NCI-H2081 (cell line): ENCODE results near the gene IPO13.
A peak's percentile ranks its signal among the peaks of the same experiment; 100 is the strongest.

Source experiments
- DNase-seq, 2 experiments: peaks; one replicate each; lab custom pipeline; 2025; lab: John Stamatoyannopoulos, UW

IPO13 gene, protein sequence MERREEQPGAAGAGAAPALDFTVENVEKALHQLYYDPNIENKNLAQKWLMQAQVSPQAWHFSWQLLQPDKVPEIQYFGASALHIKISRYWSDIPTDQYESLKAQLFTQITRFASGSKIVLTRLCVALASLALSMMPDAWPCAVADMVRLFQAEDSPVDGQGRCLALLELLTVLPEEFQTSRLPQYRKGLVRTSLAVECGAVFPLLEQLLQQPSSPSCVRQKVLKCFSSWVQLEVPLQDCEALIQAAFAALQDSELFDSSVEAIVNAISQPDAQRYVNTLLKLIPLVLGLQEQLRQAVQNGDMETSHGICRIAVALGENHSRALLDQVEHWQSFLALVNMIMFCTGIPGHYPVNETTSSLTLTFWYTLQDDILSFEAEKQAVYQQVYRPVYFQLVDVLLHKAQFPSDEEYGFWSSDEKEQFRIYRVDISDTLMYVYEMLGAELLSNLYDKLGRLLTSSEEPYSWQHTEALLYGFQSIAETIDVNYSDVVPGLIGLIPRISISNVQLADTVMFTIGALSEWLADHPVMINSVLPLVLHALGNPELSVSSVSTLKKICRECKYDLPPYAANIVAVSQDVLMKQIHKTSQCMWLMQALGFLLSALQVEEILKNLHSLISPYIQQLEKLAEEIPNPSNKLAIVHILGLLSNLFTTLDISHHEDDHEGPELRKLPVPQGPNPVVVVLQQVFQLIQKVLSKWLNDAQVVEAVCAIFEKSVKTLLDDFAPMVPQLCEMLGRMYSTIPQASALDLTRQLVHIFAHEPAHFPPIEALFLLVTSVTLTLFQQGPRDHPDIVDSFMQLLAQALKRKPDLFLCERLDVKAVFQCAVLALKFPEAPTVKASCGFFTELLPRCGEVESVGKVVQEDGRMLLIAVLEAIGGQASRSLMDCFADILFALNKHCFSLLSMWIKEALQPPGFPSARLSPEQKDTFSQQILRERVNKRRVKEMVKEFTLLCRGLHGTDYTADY

DNA sequence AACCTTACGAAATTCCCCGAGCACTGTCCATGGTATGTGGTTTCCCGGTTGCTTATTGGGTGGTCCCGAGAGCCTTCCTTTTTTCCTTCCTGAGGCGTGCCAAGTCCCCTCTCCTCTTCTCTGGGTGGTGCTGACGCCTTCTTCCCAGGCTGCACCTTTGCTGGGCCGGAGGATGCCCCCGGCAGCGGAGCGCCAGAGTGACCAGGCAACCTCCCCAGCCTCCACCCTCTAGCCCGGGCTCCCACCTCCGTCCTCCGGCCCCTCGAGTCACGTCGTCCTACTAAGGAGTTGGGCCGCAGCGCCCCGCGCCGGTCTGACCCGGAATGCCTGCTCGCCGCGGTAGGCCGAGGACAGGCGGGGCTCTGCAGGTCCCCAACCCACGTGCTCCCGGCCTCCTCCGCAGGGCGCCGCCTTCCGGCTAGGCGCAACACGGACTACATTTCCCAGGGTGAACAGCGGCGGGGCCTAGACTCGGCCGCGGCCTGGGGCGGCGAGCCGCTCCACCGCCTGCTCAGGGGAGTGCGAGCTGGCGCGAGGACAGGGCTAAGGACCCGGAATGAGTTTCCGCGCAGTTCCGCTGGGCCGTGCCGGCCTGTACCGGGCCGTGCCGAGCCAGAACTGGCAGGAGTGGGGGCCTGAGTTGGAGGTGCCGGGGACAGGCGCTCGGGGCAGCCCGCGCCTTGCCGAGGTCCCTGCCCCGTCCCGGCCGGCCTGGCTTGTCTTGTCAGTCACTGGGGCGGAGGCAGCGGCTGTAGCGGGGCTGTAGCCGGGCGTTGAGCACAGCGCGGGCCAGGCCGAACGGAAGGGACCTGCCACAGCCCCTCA is at the start of gene IPO13:
TSS of gene IPO13 (plus strand) at position 715 of the 825 bp plus-strand sequence. CDS start 651 bp downstream, outside the sequence.
- DNase-seq, result peak; percentile 98 to 99

DNA sequence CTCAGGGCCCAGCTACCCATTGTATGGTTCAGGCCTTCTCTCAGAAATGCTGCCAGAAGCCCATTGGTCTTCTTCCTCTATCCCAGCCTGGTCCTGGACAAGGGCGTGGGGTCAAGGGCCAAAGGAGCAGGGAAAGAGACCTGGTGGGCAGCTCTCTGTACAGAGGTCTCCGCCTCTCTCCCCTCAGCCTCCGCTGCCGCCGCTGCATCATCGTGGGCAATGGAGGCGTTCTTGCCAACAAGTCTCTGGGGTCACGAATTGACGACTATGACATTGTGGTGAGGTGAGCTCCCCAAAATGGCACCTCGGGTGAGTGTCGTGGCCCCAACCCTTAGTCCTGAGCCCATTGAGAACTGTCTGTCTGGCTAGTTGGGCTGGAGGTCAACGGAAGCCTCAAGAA is 47.8 kb upstream of the IPO13 start:
- no peak for DNase-seq

DNA sequence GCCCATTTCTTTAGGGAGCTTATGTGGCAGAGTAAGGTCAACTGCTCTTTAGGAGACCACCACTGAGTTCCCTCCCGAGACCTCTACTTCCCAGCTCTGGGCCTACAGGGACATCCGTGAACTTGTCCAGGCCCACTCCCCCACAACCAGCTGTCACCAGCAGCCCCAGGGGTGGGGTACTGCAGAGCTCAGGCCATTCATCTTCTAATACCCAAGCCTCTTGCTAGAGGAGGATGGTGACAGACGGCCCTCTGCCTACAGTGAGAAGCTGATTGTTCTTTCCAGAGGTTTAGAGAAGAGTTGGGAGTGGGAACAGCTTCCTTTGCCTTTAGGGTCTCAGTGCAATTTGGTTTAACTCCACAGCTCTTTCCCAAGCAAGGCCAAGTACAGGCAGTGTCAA is 46.4 kb upstream of the IPO13 start:
- no peak for DNase-seq

DNA sequence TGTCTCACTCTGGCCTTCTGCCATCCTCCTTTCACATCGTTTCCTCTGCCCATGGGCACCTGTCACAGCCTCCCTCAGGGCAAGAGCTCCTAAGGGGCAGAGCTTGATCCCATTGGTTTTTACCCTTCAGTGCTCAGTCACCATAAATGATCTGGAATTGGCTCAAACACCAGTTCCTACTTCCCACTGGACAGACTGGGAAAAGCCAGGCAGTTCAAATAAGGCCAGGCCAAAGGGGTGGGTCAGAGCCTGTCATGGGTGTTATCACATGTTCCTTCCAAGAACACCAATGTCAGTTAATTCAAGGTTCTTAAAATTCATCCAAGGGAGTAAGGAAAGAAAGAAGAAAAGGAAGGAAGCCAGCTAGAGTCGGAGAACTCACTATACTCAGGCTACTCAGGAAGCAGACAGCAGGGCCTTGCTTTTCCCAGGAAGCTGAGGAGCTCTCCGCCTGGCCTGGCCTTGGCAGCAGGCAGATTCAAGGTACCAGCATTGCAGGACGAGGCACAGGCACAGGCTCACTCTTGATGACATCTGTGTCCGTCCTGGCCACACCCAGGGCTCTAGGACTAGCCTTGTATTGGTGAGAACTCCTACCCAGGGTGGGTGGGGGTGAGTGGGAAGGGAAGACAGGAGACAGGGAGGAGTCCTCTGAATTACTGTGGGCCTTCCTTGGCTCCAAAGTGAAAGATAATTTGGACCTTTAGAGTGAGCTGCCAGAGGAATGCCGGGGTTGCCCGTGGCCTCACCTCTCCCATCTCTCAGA is 45.4 kb upstream of the IPO13 start:
- DNase-seq, result peak in 1 of 2 experiments; percentile 38

DNA sequence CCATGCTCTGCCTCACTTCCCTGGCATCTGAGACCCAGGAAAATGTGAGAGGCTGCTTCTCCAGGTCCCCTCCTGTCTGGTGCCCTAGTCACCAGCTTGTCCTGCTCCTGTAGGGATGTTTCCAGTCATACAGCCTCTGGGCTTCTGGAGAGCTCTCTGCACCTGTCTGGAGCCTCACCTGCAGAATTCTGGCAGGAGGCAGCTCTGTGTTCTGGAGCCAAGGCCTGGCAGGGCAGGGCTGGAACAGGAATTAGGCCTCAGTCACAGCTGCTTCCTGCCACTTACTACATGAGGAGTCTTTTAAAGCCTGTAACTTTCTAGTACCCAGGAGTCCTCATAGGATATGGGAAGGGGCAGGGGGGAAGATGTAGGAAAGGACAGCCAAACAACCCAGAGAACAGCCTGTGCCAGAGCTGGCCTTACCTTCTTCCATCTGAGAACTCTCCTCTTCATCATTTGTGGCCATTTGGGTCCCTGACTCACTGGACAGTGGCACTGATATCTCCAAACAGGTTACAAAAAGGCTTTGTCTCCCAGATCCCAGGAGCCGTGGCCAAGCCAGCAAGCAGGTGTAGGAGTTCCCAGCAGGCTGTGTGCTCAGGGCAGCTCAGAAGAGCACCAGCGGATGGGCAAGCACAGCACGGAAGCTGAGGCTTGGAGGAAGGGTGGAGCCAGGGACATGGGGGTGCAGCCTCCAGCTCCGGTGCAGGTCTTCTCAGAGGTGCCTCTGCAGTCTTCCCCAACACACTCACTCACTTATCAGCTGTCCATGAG is 44.5 kb upstream of the IPO13 start:
- DNase-seq, result peak; percentile 53 to 80

DNA sequence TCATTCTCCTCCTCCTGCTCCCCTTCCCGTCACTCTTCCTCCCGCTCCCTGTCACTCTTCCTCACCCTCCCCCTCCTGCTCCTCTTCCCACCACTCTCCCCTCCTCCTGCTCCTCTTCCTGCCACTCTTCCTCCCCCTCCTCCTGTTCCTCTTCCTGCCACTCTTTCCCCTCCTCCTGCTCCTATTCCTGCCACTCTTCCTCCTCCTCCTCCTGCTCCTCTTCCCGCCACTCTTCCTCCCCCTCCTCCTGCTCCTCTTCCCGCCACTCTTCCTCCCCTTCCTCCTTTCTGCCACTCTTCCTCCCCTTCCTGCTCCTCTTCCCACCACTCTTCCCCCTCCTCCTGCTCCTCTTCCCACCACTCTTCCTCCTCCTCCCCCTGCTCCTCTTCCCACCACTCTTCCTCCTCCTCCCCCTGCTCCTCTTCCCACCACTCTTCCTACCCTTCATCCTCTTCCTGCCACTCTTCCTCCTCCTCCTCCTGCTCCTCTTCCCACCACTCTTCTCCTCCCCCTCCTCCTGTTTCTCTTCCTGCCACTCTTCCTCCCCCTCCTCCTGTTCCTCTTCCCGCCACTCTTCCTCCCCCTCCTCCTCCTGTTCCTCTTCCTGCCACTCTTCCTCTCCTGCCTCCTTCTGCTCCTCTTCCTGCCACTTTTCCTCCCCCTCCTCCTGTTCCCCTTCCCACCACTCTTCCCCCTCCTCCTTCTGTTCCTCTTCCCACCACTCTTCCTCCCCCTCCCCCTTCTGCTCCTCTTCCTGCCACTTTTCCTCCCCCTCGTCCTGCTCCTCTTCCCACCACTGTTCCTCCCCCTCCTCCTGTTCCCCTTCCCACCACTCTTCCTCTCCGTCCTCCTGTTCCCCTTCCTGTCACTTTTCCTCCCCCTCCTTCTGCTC is 41.8 kb upstream of the IPO13 start:
- DNase-seq, result no peak

DNA sequence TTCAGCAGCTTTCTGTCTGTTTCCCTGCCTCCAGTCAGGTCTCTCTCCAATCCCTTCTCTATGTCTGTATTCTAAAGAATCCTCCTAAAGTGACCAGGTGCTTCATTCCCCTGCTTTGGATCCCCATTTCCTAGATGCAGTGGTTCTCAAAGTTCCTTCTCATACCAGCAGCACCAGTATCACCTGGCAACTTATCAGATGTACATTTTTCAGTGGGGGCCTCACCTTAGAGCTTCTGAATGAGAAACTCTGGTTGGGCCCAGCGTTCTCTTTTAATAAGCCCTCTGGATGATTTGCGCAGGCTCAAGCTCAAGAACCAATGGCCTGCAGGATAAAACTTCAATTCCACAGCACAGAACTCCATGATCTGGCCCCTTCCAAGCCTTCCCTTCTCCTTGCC is 38.5 kb upstream of the IPO13 start:
- no peak for DNase-seq

DNA sequence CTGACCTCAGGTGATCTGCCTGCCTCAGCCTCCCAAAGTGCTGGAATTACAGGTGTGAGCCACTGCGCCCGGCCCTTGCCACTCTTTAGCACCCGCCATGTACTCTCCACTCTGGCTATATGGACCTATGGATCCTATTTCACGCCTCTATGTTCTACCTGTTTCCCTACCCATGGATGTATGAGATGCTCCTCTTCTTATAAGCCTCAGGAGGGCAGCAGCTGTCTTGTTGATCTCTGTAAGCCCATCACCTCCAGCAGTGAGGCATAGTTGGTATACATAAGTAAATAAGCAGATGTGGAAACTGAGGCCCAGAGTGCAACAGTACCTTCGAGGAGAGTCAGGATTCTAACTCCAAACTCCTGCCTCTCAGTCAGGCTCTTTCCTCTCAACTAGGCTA is 37.9 kb upstream of the IPO13 start:
- no peak for DNase-seq

DNA sequence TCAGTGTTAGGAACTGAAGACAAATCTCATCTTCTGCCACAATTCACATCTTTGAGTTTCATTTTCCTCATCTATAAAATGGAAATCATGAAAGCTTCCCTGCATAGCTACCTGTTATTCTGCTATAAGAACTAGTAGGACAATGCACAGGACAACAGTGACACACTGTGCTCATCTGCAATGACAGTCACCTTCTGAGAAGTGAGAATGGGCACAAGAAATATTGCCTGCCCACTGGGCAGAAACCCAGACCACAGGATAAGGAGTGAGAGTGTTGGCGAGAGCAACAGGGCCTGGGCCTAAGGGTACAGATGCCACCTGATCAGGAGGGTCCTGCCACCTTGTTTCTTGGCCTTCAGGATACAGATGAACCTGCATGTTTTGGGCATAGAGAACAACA is 36.4 kb upstream of the IPO13 start:
- DNase-seq, result no peak

DNA sequence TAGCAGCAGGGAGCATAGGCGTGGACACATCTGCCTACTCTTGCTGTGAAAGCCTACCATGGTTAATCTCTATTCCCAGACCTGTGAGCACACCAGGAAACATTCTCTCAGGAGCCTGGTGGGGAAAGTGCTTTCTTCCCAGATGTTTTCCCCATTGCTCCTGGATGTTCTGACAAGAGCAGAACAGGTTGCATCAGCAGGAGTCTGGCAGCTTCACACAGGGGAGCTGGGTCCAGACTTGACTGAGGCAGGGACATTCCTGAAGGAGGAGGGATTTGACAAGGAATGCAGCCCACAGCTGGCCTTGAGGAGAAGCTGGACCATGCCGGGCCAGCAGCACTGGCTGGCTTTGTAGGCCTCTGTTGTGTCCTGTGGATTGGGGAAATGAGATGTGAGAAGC is 34.1 kb upstream of the IPO13 start:
- DNase-seq, result no peak

DNA sequence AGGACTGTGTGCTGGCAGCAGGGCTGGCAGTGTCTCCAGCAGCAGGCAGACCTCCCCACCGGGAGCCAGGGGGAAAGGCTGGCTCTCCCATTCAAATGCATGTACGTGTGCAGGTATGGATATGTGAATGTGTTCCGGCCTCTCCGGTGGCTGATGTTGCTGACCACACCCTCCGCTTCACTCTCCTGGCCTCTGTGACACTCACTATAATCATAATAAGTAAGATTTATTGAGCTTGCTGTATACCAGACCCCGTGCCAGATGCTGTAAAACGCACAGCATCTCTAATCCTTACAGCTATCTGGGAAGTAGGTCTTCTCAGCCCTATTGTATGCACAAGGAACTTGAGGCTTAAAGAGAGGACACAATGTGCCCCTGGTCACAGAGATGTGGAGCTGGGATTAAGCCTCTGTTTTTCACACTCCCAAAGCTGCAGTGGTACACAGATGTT is 33.7 kb upstream of the IPO13 start:
- no peak for DNase-seq

DNA sequence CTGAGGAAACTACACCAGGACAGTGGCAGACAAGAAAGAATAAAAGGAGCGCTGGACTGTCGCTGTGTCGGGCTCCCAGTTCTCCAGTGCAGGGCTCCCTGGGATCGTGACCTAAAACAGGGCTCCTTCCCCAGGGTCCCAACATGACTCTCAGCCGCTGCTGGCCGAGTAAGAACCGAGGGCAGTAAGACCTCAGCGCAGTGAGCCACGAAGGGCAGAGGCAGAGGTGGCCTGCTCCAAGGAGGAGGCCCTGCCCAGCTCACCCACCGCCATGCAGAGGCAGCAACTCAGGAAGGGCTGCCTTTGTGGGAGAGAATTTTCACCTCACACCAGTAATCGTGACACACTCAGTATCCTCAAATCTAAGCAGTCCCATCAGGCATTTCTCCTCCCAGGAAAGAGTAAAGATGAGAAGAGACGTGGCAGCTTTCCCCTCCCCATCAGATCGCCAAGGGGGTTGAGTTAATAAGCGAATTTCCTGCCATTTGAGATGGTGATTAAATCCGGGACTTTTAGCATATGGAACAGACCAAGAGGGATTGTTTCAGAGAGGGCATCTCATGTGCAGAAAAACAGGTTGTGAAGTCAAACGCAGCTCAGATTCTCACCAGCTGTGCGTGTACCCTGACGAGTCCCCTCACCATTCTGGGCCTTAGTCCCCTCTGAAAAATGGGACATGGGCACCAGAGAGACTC is 32.9 kb upstream of the IPO13 start:
- no peak for DNase-seq

DNA sequence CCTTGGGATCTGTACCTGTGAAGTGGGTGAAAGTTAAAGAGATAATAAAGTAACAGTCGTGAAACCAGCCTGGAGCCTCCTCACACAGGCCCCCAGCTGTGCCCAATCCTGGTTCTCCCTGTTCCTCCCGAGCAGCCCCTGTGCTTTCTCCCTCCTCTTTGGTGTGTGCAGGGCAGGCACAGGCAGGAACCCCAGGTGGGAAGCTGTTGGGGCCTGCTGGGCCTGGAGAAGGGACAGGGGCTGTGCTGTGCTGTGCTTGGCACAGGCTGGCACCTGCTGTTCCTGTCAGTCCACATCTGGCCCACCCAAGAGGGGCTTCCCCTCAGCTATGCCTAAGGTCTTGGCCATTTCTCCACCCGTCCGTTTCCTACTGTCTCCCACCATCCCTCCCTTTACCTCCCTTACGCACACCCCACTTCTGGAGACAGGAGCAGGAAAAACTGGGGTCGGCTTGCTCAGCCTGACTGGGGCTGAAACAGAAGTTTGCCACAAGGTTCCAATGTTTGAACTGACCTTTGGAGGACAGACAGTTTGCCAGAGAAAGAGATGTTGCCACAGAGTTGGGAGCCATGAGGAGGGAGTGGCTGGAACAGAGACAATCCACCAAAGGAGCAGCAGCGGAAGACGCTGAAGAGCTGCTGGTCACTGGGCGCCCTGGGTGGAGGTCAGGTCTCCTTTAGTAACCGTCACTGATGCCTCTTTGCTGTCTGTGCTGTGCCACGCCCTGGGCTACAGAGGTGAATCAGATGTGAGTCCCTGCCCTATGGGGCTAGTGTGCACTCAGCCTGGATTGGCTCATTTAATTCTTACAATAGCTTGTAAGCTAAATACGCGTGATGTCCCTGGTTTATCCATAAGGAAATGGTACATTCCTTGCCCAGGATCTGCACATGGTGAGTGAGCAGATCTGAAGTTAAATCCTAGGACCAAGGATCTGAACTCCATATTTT is 31.9 kb upstream of the IPO13 start:
- no peak for DNase-seq

DNA sequence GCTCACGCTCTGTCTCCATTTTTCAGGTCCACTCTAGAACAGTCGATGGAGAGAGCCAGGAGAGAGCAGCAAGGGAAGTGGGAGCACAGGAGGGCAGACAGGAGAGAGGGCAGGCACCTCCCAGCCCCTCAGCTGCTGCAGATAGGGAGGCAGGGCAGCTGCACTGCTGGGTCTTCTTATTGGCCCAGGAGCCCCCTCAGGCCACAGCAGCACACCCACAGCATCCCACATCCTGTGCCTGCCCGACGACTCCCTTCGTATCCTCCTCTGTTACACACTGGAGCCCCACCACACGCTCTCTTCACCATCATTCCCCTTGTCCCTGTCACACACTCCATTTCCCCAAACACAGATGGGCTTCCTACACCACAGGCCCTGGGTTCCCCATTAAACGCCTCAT is 26.8 kb upstream of the IPO13 start:
- DNase-seq, result no peak

DNA sequence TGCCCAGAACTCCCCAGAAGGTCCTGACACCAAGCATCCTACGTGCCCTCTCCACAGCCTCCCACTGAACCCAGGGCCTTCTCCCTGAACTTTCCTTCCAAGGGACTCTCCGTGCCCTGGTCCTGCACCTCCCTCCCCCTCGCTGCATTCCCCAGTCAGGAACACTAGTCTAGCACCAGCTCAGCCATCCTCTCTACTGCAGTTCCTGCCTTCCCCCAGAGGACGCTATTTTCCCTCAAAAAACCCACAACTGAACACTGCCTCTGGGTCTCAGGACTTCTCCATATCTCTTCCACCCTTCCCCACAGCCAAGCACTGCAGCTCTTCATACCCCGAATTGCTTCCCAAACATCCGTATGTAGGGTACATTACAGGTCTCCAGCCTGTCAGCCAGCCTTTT is 25.7 kb upstream of the IPO13 start:
- no peak for DNase-seq

DNA sequence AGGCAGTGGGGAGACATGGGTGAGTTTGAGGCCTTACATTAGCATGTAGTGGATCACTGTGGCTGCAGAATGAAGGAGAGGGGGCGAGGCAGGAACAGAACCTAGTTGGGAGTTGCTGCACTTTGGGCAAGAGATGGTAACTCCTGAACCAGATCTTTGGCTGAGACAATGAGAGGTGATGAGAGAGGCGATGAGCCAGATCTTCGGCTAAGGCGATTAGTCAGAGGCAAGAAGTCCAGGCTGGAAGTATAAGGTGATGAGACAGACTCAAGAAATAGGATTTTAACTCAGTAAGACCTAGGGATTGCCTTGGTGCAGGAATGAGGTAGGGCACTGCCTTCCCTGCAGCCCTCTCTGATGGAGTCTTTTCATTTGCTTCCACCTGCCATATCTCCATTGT is 22.2 kb upstream of the IPO13 start:
- DNase-seq, result no peak

DNA sequence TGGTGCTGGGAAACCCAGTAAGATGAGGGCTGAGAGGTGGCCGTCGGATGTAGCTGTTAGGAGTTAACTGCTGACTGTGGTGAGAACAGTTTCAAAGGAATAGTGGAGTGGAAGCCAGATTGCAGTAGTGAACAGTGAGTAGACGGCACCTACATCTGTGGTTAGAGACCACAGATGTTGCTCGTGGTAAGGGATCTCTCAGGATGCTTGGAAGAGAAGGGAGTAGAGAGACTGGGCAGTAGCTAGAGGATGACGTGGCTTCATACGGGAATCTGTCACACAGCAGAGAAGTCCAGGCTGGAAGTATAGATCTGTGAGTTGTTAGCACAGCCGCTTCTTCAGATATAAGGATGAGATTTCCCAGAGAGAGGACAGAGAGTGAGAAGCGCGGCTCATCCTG is 20.9 kb upstream of the IPO13 start:
- no peak for DNase-seq
